ENCODE measurements around the gene LMOD2.

The LMOD2 gene

GRCh38 chr7:123661765-123662164 is 6.1 kb downstream of the LMOD2 start:
- H3K36me3 ChIP-seq (ENCODE audit: control insufficient read depth, insufficient read depth, low read length): no peaks in the 10 kb centered on the region
- H3K9me3 ChIP-seq (ENCODE audit: control insufficient read depth, low read length): no peaks in the 10 kb centered on the region
- no peak overlapping the region for H3K4me3 ChIP-seq (ENCODE audit: low read length)
- H3K27me3 ChIP-seq (ENCODE audit: control insufficient read depth, insufficient read depth, low read length): no peaks in the 10 kb centered on the region
- H3K4me1 ChIP-seq (ENCODE audit: control insufficient read depth, insufficient read depth, low read length): no peaks in the 10 kb centered on the region
- H3K9ac ChIP-seq (ENCODE audit: low read length): no peak overlapping the region

- H3K27me3 ChIP-seq (ENCODE audit: control insufficient read depth, insufficient read depth, low read length): no peaks in the 10 kb centered on the region
- H3K9me3 ChIP-seq (ENCODE audit: control insufficient read depth, low read length): no peaks in the 10 kb centered on the region
- no peak overlapping the region for H3K9ac ChIP-seq (ENCODE audit: low read length)
- no peaks in the 10 kb centered on the region for H3K4me1 ChIP-seq (ENCODE audit: control insufficient read depth, insufficient read depth, low read length)
- H3K4me3 ChIP-seq (ENCODE audit: low read length): no peak overlapping the region
- no peaks in the 10 kb centered on the region for H3K36me3 ChIP-seq (ENCODE audit: control insufficient read depth, insufficient read depth, low read length)
These were observed 6.6 kb downstream of the LMOD2 start for GRCh38 chr7:123662293-123662692.

- Histone ChIP-seq H3K9ac (ENCODE audit: low read length) (no peak overlapping the region), H3K36me3 (ENCODE audit: control insufficient read depth, insufficient read depth, low read length) (no peaks in the 10 kb centered on the region), H3K27me3 (ENCODE audit: control insufficient read depth, insufficient read depth, low read length) (no peaks in the 10 kb centered on the region), H3K9me3 (ENCODE audit: control insufficient read depth, low read length) (no peaks in the 10 kb centered on the region), H3K4me3 (ENCODE audit: low read length) (no peak overlapping the region), H3K4me1 (ENCODE audit: control insufficient read depth, insufficient read depth, low read length) (no peaks in the 10 kb centered on the region)
These were observed 7.1 kb downstream of the LMOD2 start for GRCh38 chr7:123662755-123663154.

- Histone ChIP-seq H3K36me3 (ENCODE audit: control insufficient read depth, insufficient read depth, low read length) (no peaks in the 10 kb centered on the region), H3K27me3 (ENCODE audit: control insufficient read depth, insufficient read depth, low read length) (no peaks in the 10 kb centered on the region), H3K4me3 (ENCODE audit: low read length) (no peak overlapping the region), H3K4me1 (ENCODE audit: control insufficient read depth, insufficient read depth, low read length) (no peaks in the 10 kb centered on the region), H3K9me3 (ENCODE audit: control insufficient read depth, low read length) (no peaks in the 10 kb centered on the region), H3K9ac (ENCODE audit: low read length) (no peak overlapping the region)
These were observed 7.5 kb downstream of the LMOD2 start for GRCh38 chr7:123663200-123663599.

- H3K27me3 ChIP-seq (ENCODE audit: control insufficient read depth, insufficient read depth, low read length): no peaks in the 10 kb centered on the region
- no peaks in the 10 kb centered on the region for H3K36me3 ChIP-seq (ENCODE audit: control insufficient read depth, insufficient read depth, low read length)
- no peak overlapping the region for H3K4me3 ChIP-seq (ENCODE audit: low read length)
- no peaks in the 10 kb centered on the region for H3K4me1 ChIP-seq (ENCODE audit: control insufficient read depth, insufficient read depth, low read length)
- no peaks in the 10 kb centered on the region for H3K9me3 ChIP-seq (ENCODE audit: control insufficient read depth, low read length)
- H3K9ac ChIP-seq (ENCODE audit: low read length): no peak overlapping the region
These were observed 9.5 kb downstream of the LMOD2 start for GRCh38 chr7:123665157-123665556.

- Histone ChIP-seq H3K4me1 (ENCODE audit: control insufficient read depth, insufficient read depth, low read length) (no peaks in the 10 kb centered on the region), H3K27me3 (ENCODE audit: control insufficient read depth, insufficient read depth, low read length) (no peaks in the 10 kb centered on the region), H3K4me3 (ENCODE audit: low read length) (no peak overlapping the region), H3K9ac (ENCODE audit: low read length) (no peak overlapping the region), H3K9me3 (ENCODE audit: control insufficient read depth, low read length) (no peaks in the 10 kb centered on the region), H3K36me3 (ENCODE audit: control insufficient read depth, insufficient read depth, low read length) (no peaks in the 10 kb centered on the region)
These were observed 10.2 kb downstream of the LMOD2 start for GRCh38 chr7:123665896-123666295.

- Histone ChIP-seq H3K4me1 (ENCODE audit: control insufficient read depth, insufficient read depth, low read length) (no peaks in the 10 kb centered on the region), H3K9me3 (ENCODE audit: control insufficient read depth, low read length) (no peaks in the 10 kb centered on the region), H3K27me3 (ENCODE audit: control insufficient read depth, insufficient read depth, low read length) (no peaks in the 10 kb centered on the region), H3K4me3 (ENCODE audit: low read length) (no peak overlapping the region), H3K9ac (ENCODE audit: low read length) (no peak overlapping the region), H3K36me3 (ENCODE audit: control insufficient read depth, insufficient read depth, low read length) (no peaks in the 10 kb centered on the region)
These were observed 10.8 kb downstream of the LMOD2 start for GRCh38 chr7:123666492-123666891.

GRCh38 chr7:123669485-123669884 is 13.8 kb downstream of the LMOD2 start:
- Histone ChIP-seq H3K36me3 (ENCODE audit: control insufficient read depth, insufficient read depth, low read length) (no peaks in the 10 kb centered on the region), H3K4me3 (ENCODE audit: low read length) (no peak overlapping the region), H3K9ac (ENCODE audit: low read length) (no peak overlapping the region), H3K9me3 (ENCODE audit: control insufficient read depth, low read length) (no peaks in the 10 kb centered on the region), H3K4me1 (ENCODE audit: control insufficient read depth, insufficient read depth, low read length) (no peaks in the 10 kb centered on the region), H3K27me3 (ENCODE audit: control insufficient read depth, insufficient read depth, low read length) (no peaks in the 10 kb centered on the region)

GRCh38 chr7:123673137-123673732 is 17.6 kb downstream of the LMOD2 start:
- Histone ChIP-seq H3K9ac (ENCODE audit: low read length) (no peak overlapping the region), H3K36me3 (ENCODE audit: control insufficient read depth, insufficient read depth, low read length) (no peaks in the 10 kb centered on the region), H3K4me1 (ENCODE audit: control insufficient read depth, insufficient read depth, low read length) (no peaks in the 10 kb centered on the region), H3K4me3 (ENCODE audit: low read length) (no peak overlapping the region), H3K27me3 (ENCODE audit: control insufficient read depth, insufficient read depth, low read length) (no peaks in the 10 kb centered on the region), H3K9me3 (ENCODE audit: control insufficient read depth, low read length) (no peaks in the 10 kb centered on the region)

- Histone ChIP-seq H3K36me3 (ENCODE audit: control insufficient read depth, insufficient read depth, low read length) (no peaks in the 10 kb centered on the region), H3K9ac (ENCODE audit: low read length) (no peak overlapping the region), H3K4me1 (ENCODE audit: control insufficient read depth, insufficient read depth, low read length) (no peaks in the 10 kb centered on the region), H3K27me3 (ENCODE audit: control insufficient read depth, insufficient read depth, low read length) (no peaks in the 10 kb centered on the region), H3K9me3 (ENCODE audit: control insufficient read depth, low read length) (no peaks in the 10 kb centered on the region), H3K4me3 (ENCODE audit: low read length) (no peak overlapping the region)
These were observed 18.2 kb downstream of the LMOD2 start for GRCh38 chr7:123673752-123674398.

GRCh38 chr7:123674399-123675180 is 18.9 kb downstream of the LMOD2 start:
- Histone ChIP-seq H3K9ac (ENCODE audit: low read length) (no peak overlapping the region), H3K36me3 (ENCODE audit: control insufficient read depth, insufficient read depth, low read length) (no peaks in the 10 kb centered on the region), H3K27me3 (ENCODE audit: control insufficient read depth, insufficient read depth, low read length) (no peaks in the 10 kb centered on the region), H3K9me3 (ENCODE audit: control insufficient read depth, low read length) (no peaks in the 10 kb centered on the region), H3K4me3 (ENCODE audit: low read length) (no peak overlapping the region), H3K4me1 (ENCODE audit: control insufficient read depth, insufficient read depth, low read length) (no peaks in the 10 kb centered on the region)

- H3K27me3 ChIP-seq (ENCODE audit: control insufficient read depth, insufficient read depth, low read length): no peaks in the 10 kb centered on the region
- H3K4me3 ChIP-seq (ENCODE audit: low read length): no peak overlapping the region
These were observed 19.5 kb downstream of the LMOD2 start for GRCh38 chr7:123675181-123675473.

More at GRCh38 chr7:123675181-123675473, 19.5 kb downstream of the LMOD2 start:
- no peaks in the 10 kb centered on the region for H3K4me1 ChIP-seq (ENCODE audit: control insufficient read depth, insufficient read depth, low read length)
- H3K9me3 ChIP-seq (ENCODE audit: control insufficient read depth, low read length): no peaks in the 10 kb centered on the region
- no peaks in the 10 kb centered on the region for H3K36me3 ChIP-seq (ENCODE audit: control insufficient read depth, insufficient read depth, low read length)
- no peak overlapping the region for H3K9ac ChIP-seq (ENCODE audit: low read length)
